GM12872 (cell line): ENCODE measurements around the gene C13orf46.

Experiments
- TF ChIP-seq, protein P1 (sequence below): IDR thresholded peaks from 3 replicates; pipeline ENCODE4 v1.5.1; 2011; ENCODE audit warnings: low read depth, mild to moderate bottlenecking, low read length, moderate library complexity; ENCODE audit not compliant: insufficient read depth

Gene C13orf46

DNA sequence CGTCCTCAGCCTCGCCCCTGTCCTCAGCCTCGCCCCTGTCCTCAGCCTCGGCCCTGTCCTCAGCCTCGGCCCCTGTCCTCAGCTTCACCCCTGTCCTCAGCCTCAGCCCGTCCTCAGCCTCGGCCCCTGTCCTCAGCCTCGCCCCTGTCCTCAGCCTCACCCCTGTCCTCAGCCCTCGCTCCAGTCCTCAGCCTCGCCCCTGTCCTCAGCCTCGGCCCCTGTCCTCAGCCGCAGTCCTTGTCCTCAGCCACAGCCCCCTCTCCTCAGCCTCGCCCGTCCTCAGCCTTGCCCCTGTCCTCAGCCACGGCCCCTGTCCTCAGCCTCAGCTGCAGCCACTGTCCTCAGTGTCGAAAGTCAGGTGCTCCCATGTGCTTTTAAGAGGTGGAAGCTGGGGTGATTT, 10.5 kb downstream of the C13orf46 start:
- TF ChIP-seq, protein P1, sequence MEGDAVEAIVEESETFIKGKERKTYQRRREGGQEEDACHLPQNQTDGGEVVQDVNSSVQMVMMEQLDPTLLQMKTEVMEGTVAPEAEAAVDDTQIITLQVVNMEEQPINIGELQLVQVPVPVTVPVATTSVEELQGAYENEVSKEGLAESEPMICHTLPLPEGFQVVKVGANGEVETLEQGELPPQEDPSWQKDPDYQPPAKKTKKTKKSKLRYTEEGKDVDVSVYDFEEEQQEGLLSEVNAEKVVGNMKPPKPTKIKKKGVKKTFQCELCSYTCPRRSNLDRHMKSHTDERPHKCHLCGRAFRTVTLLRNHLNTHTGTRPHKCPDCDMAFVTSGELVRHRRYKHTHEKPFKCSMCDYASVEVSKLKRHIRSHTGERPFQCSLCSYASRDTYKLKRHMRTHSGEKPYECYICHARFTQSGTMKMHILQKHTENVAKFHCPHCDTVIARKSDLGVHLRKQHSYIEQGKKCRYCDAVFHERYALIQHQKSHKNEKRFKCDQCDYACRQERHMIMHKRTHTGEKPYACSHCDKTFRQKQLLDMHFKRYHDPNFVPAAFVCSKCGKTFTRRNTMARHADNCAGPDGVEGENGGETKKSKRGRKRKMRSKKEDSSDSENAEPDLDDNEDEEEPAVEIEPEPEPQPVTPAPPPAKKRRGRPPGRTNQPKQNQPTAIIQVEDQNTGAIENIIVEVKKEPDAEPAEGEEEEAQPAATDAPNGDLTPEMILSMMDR, result no peak

GRCh38 chr13:113962975-113963374, 10.9 kb downstream of the C13orf46 start:
- TF ChIP-seq, protein P1, result no peak

- TF ChIP-seq, protein P1, result no peak
Observed at GRCh38 chr13:113962386-113962785, 11.5 kb downstream of the C13orf46 start.

- TF ChIP-seq, protein P1, result no peak
Observed at GRCh38 chr13:113960276-113960948, 13.5 kb downstream of the C13orf46 start.

- TF ChIP-seq, protein P1, result no peak
Observed at GRCh38 chr13:113959198-113959597, 14.7 kb downstream of the C13orf46 start.

DNA sequence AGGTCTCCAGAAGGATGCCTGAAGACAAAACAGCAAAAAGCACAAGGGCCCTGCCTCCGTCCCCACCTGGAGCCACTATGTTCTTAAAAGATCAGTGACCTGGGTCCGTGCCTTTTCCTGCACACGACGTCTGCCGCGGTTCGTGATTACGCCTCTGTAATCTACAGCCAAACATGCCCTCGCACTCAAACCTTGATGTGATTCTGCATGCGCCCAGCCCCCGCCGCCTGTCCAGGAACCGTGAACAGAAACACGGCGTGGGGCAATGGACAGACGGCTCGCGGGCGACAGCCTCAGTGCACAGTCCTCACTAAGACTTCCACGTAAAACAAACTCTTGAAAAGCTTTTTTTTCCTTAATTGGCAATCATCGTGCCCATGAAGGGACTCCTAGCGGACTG, 15.5 kb downstream of the C13orf46 start:
- TF ChIP-seq, protein P1, result no peak

DNA sequence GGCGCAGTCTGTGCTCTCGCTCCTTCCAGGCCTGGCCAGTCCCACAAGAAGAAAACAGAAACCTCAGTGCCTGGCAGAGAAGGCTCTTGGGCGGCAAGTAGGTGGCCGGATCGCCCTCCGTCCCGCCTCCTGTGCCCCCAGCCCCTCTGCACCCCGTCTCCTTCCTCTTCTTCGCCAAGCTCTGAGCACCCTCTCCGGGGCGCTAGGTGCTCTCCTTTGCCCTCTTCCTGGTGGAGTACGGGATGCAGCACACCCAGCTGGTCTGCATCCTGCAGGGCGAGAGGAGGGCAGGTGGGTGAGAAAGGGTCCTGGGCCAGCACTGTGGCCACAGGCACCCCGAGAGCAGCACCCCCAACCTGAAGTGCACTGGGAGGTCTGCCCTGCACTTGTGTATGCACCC, 17.3 kb downstream of the C13orf46 start:
- TF ChIP-seq, protein P1, result no peak
